Activated CD8-positive, alpha-beta memory T cell treated with anti-CD3 and anti-CD28 coated beads, Interleukin-2, amount 10 ng/mL, durations not matched to agents 7 days and 5 days (primary cell): ENCODE measurements around the gene NET1. TPM values are rescaled to one million over a fixed set of nuclear protein-coding genes. Genes with fewer than 3 reads are reported as not detected.
A peak's percentile ranks its signal among the peaks of the same experiment; 100 is the strongest.

Source experiments
- ATAC-seq: fragments of 150-1000 bp; cut with Tn5 transposase; one replicate; pipeline ENCODE4 v1.10.0; 2021; ENCODE audit warnings: moderate library complexity
- CTCF ChIA-PET: fragments of 350-600 bp; sonication (Branson Sonifier 250); formaldehyde crosslinking; loops from one replicate; lab custom pipeline; 2021; ENCODE audit warnings: antibody characterized with exemption; lab: Charles Lee
- DNase-seq: peaks from one replicate; pipeline ENCODE4 v3.0.0-alpha.2; 2020
- H3K27ac Mint-ChIP-seq: one replicate; pipeline ENCODE4 v1.8.0; 2021; ENCODE audit warnings: mild to moderate bottlenecking, mixed read lengths
- H3K27me3 Mint-ChIP-seq: one replicate; pipeline ENCODE4 v1.8.0; 2021; ENCODE audit warnings: mixed read lengths
- H3K36me3 Mint-ChIP-seq: one replicate; pipeline ENCODE4 v1.8.0; 2021; ENCODE audit warnings: mild to moderate bottlenecking, mixed read lengths
- H3K4me1 Mint-ChIP-seq: one replicate; pipeline ENCODE4 v1.8.0; 2021; ENCODE audit warnings: mixed read lengths
- H3K4me3 Mint-ChIP-seq: one replicate; pipeline ENCODE4 v1.8.0; 2021; ENCODE audit warnings: mild to moderate bottlenecking, moderate library complexity, mixed read lengths
- H3K9me3 Mint-ChIP-seq: one replicate; pipeline ENCODE4 v1.8.0; 2022; ENCODE audit warnings: low read depth, mixed read lengths
- total RNA-seq, 2 experiments: library from RNA; stranded (reverse); gene quantifications; one replicate each; pipeline ENCODE4 v1.2.3, GENCODE V29; 2021

The NET1 gene
- total RNA-seq, 2 experiments from 2014 or later, result 36.3 to 48.8 TPM

DNA sequence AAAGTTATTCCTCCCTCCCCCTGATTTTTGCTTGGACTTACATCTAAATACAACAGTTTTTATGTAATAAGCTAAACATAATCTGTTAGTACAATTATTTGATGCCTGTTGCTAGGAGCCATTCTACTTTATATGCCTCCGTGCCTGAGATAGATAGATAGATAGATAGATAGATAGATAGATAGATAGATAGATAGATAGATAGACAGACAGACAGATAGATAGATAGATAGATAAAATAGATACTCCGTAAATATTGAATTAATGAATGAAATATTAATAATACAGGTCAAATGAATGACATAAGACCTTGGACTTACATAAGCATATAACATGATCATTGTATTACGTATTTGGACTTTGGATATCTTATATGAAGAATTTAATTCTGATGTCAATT, 23.0 kb downstream of the NET1 start:
- H3K4me3 Mint-ChIP-seq, result no peak overlapping the region
- peaks cover 22% of the 10 kb centered on the region for H3K36me3 Mint-ChIP-seq
- no peak overlapping the region for H3K27ac Mint-ChIP-seq
- CTCF ChIA-PET, result interaction anchor here (0.8 to 5.8 kb wide), 10 partner anchors 9 to 621 kb away, joined by 3 to 47 read pairs (median 16); no protein-coding TSS in a partner anchor
- no peaks in the 10 kb centered on the region for H3K9me3 Mint-ChIP-seq
- ATAC-seq, result no peak
- DNase-seq, result no peak
- H3K4me1 Mint-ChIP-seq, result peaks cover 15% of the 10 kb centered on the region
- no peaks in the 10 kb centered on the region for H3K27me3 Mint-ChIP-seq

DNA sequence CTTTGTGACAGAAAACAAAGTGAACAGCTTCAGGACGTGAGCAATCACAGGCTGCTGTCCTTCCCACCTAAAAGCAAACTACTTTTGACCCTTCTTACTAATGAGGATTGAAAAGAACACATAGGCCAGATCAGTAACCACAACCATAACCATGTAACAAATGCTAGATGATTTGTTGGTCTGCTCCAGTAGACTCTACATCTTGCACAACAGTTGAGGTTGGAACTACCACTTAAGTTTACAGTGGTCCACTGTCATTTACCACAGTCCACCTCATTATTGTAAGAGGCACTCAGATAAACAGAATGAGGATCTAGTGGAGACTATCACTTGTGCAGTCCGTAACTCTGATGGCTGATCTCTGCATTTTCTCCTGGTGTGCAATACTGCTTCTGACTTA, 27.8 kb downstream of the NET1 start:
- Mint-ChIP-seq H3K27ac (no peak overlapping the region), H3K27me3 (no peaks in the 10 kb centered on the region), H3K36me3 (peaks cover 16% of the 10 kb centered on the region), H3K9me3 (no peaks in the 10 kb centered on the region), H3K4me1 (peaks cover 35% of the 10 kb centered on the region), H3K4me3 (no peak overlapping the region)
- DNase-seq (no peak), ATAC-seq (no peak)
- CTCF ChIA-PET, result interaction anchor here (1.8 to 11.5 kb wide), 3 partner anchors 183 to 590 kb away, joined by 4 to 189 read pairs (median 9); no protein-coding TSS in a partner anchor

DNA sequence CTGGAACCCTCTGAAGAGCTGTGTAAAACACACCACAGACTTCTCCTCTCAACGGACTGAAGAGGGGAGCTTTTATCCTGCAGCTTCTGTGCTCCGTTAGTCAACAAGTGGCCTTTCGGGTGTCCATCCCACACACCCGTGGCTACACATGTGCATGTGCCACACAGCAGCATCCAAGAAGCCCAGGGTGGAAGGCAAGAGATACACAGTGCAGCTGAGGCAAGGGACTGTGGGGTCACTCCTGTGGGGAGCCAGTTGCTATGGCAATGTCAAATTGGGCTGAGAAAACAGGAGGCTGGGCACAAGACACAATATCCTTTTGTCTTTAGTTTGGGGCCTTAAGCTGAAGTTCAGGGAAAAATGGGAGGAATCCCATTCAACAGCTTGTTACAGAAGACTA, 28.7 kb downstream of the NET1 start:
- Mint-ChIP-seq H3K27ac (no peak overlapping the region), H3K4me3 (no peak overlapping the region), H3K9me3 (no peaks in the 10 kb centered on the region), H3K36me3 (peaks cover 14% of the 10 kb centered on the region), H3K4me1 (peaks cover 39% of the 10 kb centered on the region), H3K27me3 (no peaks in the 10 kb centered on the region)
- DNase-seq (no peak), ATAC-seq (no peak)
- CTCF ChIA-PET, result interaction anchor here (0.7 to 11.5 kb wide), 6 partner anchors 29 to 591 kb away, joined by 3 to 189 read pairs (median 4); partner anchors contain the start of gene NET1

DNA sequence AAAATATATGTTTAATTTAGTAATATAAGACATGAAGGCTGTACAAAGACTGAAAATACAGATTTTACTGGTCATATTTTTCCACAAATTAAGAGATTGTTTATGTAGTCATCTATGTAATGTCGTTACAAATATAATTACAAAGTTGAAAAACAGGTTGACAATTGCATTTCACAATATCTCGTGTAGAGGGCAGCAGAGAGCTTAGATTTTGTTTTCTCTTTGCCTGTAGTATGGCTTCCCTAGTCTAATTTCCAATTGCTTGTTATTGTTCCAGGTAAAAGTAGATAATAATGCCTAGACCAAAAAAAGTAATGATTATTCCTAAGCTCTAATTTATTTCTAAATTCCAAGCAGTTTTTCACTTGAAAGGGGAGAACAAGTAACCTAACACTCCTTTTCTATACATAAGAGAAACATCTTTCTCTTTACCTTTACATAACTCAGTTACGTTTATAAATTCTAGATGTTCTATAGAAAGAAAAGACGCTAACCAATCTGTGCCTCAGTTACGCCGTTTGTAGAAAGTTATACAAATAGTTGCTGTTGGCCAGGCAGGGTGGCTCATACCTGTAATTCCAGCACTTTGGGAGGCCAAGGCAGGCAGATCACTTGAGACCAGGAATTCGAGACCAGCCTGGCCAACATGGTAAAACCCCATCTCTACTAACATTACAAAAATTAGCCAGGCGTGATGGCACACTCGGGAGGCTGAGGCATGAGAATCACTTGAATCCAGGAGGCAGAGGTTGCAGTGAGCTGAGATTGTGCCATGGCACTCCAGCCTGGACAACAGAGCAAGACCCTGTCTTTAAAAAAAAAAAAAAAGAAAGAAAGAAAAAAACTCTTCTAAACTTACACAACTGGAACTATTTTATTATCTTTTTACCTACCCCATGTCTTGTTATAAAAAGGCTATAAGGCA, 30.0 kb downstream of the NET1 start:
- DNase-seq (no peak), ATAC-seq (no peak)
- Mint-ChIP-seq H3K36me3 (peaks cover 17% of the 10 kb centered on the region), H3K27me3 (no peaks in the 10 kb centered on the region), H3K9me3 (no peaks in the 10 kb centered on the region), H3K27ac (peak overlapping the region; percentile 75), H3K4me1 (peaks cover 50% of the 10 kb centered on the region), H3K4me3 (no peak overlapping the region)
- CTCF ChIA-PET, result interaction anchor here (0.5 to 11.5 kb wide), 20 partner anchors 8 to 593 kb away, joined by 3 to 189 read pairs (median 3); no protein-coding TSS in a partner anchor

DNA sequence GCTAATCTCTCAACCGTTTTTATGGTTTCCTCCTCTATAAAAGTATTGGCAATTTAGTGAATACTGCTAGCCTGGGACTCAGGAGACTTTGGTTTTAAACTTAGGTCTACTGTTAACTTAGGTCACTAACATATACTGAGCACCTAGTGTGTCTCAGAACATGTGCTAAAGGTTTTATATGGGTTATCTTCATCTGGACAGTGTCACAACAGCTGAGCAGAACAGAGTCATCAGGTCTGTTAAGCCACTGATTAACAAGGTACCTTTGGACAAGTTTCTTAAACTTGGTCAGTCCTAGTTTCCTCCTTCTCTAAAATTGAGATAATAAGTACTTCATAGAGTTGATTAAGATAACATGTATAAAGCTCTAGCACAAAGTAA, 30.6 kb downstream of the NET1 start:
- peak overlapping the region; percentile 75 for H3K27ac Mint-ChIP-seq
- peaks cover 52% of the 10 kb centered on the region for H3K4me1 Mint-ChIP-seq
- H3K4me3 Mint-ChIP-seq, result no peak overlapping the region
- ATAC-seq (no peak), DNase-seq (no peak)
- no peaks in the 10 kb centered on the region for H3K27me3 Mint-ChIP-seq
- CTCF ChIA-PET, result interaction anchor here (0.5 to 11.5 kb wide), 14 partner anchors 8 to 594 kb away, joined by 3 to 189 read pairs (median 4); no protein-coding TSS in a partner anchor
- H3K9me3 Mint-ChIP-seq, result no peaks in the 10 kb centered on the region
- peaks cover 15% of the 10 kb centered on the region for H3K36me3 Mint-ChIP-seq

DNA sequence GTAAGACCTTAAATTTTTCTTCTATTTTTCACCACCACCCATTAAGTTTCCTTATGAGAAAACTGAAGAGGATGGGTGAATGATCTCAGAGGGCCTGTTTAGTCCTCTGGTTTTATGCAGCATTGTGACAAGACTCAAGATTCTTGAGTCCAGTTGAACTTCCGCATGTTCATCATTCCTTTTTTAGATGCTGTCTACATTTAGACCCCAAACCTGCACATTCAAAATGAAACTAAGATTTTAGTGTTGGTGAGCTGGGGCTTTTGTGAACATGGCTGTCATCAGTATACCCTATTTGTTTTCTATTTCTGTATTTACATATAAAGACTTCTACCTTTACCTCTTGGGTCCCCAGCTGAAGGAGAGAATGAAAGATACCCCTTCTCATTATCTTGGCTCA, 31.1 kb downstream of the NET1 start:
- DNase-seq, result no peak
- peaks cover 56% of the 10 kb centered on the region for H3K4me1 Mint-ChIP-seq

DNA sequence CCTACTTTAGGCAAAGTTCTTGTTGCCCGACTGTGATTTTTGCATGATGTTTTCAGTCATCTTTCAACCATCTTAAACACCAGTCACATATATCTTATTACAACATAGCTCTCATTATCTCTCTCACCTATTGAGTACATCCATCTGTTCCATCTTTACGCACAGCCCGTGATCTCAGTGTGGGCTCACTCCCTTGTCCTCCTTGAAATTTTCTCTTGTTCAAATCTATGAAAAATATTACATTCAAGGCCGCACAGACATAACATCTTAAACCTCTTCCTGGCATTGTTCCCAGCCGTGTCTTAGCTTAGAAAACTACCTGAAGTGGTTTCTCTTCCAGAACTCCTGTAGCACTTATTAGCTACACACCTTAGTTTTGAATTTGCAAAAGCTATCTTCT, 32.6 kb downstream of the NET1 start:
- peaks cover 67% of the 10 kb centered on the region for H3K4me1 Mint-ChIP-seq

More for the DNA sequence above, 31.1 kb downstream of the NET1 start:
- no peaks in the 10 kb centered on the region for H3K9me3 Mint-ChIP-seq
- peak overlapping the region; percentile 13 for H3K4me3 Mint-ChIP-seq
- H3K36me3 Mint-ChIP-seq, result peaks cover 15% of the 10 kb centered on the region
- peak overlapping the region; percentile 75 for H3K27ac Mint-ChIP-seq
- H3K27me3 Mint-ChIP-seq, result no peaks in the 10 kb centered on the region
- ATAC-seq, result peak; percentile 61
- CTCF ChIA-PET, result interaction anchor here (0.9 to 11.5 kb wide), 8 partner anchors 9 to 186 kb away, joined by 3 to 189 read pairs (median 14); no protein-coding TSS in a partner anchor

DNA sequence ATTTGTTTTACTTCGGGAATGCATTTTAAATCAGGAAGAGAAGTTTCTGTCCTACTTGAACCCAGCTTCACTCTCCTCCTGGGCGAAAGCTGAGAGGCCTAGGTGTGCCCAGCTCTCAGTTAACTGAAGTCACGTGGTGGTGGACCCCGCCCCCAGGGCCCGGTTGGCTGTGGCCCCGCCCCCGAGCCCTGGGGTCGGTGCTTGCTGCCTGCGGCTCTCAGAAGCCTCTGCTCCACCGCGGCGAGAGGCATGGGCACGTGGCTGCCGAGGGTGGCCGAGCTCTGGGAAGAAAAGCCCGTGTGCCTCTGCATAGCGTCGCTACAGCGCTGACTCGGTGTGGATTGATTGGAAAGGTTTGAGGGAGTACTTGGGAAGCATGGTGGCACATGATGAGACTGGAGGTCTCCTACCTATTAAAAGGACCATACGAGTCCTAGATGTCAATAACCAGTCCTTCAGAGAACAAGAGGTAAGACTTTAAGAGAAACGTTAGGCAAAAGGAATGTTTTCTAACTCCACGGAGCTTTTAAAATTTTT, 34.1 kb downstream of the NET1 start:
- ATAC-seq, result peak; percentile 46
- CTCF ChIA-PET, result interaction anchor here (1.9 to 11.5 kb wide), 5 partner anchors 12 to 597 kb away, joined by 5 to 189 read pairs (median 17); no protein-coding TSS in a partner anchor

More for the DNA sequence above, 32.6 kb downstream of the NET1 start:
- Mint-ChIP-seq H3K4me3 (no peak overlapping the region), H3K36me3 (peaks cover 20% of the 10 kb centered on the region), H3K27ac (no peak overlapping the region), H3K27me3 (no peaks in the 10 kb centered on the region), H3K9me3 (no peaks in the 10 kb centered on the region)
- CTCF ChIA-PET, result interaction anchor here (2.6 to 11.5 kb wide), 4 partner anchors 11 to 185 kb away, joined by 14 to 189 read pairs (median 18); no protein-coding TSS in a partner anchor
- no peak for DNase-seq
- ATAC-seq, result no peak

DNA sequence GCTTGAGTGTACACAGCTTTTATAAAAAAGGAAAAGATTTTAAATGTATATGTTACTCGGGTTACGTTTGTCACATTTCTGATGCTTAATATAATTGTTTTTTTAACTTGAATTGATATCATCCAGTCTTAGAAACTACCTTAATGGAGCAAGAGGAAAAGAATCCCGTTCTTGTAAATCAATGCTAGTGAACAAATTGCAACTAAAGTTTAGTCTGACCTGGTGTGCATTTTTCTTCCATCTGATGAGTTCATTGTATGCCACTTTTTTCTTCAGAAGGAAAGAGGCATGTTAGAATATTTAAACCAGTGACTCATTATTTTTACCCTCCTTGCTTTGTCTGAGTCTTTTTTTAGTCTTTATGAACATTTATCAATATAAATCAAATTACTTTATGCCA, 34.7 kb downstream of the NET1 start:
- CTCF ChIA-PET, result interaction anchor here (0.8 to 11.5 kb wide), 5 partner anchors 103 to 597 kb away, joined by 3 to 189 read pairs (median 8); no protein-coding TSS in a partner anchor
- Mint-ChIP-seq H3K36me3 (peaks cover 23% of the 10 kb centered on the region), H3K27me3 (no peaks in the 10 kb centered on the region), H3K4me1 (peaks cover 68% of the 10 kb centered on the region), H3K4me3 (peak overlapping the region; percentile 80), H3K27ac (peak overlapping the region; percentile 75), H3K9me3 (no peaks in the 10 kb centered on the region)
- DNase-seq (no peak), ATAC-seq (no peak)

More for the DNA sequence above, 34.1 kb downstream of the NET1 start:
- Mint-ChIP-seq H3K4me3 (peak overlapping the region; percentile 80), H3K9me3 (no peaks in the 10 kb centered on the region), H3K27me3 (no peaks in the 10 kb centered on the region), H3K4me1 (peaks cover 69% of the 10 kb centered on the region), H3K36me3 (peaks cover 21% of the 10 kb centered on the region), H3K27ac (peak overlapping the region; percentile 77)
- DNase-seq, result peak; percentile 82

DNA sequence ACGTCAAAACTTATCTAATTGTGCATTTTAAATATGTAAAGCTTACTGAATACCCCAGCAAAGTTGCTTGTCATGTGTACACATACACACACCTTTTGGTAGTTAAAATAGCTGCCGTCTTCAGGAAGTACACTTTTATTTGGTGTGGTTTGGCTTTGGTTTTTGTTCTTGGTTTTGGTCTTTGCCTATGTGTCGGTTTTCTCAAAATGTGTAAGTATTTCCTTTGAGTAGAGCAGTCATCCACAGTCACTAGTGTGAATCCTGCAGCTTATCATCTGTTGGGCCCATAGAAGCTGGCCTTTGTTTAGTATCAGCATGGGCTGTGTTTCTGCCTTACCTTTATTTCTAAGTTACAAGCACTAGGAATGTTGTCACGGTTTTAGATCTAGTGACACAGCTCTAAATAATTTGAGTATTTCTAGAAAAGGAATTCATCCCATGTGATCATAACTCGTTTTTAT, 35.3 kb downstream of the NET1 start:
- peak; percentile 57 for DNase-seq
- Mint-ChIP-seq H3K27me3 (no peaks in the 10 kb centered on the region), H3K36me3 (peaks cover 27% of the 10 kb centered on the region), H3K4me1 (peaks cover 62% of the 10 kb centered on the region), H3K9me3 (no peaks in the 10 kb centered on the region), H3K4me3 (peak overlapping the region; percentile 80), H3K27ac (peak overlapping the region; percentile 75)
- ATAC-seq, result peak; percentile 81
- CTCF ChIA-PET, result interaction anchor here (0.7 to 11.5 kb wide), 7 partner anchors 11 to 598 kb away, joined by 3 to 189 read pairs (median 5); no protein-coding TSS in a partner anchor

DNA sequence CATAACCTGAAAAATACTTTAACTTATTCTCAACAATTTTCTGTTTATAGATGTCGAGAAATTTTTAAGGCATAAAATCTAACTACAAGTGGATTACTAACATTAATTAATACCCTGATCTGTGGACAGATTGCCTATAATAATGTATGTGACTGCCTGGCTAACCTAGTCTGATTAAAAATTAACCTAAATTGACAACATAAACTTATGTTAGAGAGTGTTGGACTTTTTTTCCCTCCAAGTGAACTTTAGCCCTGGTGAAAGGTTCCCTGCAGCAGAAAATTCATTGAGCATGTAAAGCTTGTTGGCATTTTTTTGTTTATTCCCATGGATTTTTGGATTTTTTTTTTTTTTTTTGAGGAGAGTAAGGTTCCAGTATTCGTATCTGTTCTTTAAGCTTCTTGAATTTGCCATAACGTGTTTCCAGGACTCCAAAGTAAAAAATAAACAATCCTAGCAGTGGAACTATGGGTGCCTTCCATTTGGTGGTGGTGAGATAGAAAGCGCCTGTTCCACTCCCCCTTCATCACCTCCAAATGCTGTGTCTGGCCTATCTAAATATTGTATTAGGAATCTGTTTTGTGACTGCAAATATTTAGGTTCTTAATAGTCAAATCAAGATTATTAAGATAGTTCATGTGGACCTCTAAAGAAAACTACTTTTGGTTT, 36.1 kb downstream of the NET1 start:
- no peaks in the 10 kb centered on the region for H3K27me3 Mint-ChIP-seq
- CTCF ChIA-PET, result interaction anchor here (0.7 to 11.5 kb wide), 6 partner anchors 12 to 599 kb away, joined by 3 to 189 read pairs (median 6); no protein-coding TSS in a partner anchor
- no peak for ATAC-seq
- peak overlapping the region; percentile 17 for H3K4me3 Mint-ChIP-seq
- H3K27ac Mint-ChIP-seq, result no peak overlapping the region
- no peaks in the 10 kb centered on the region for H3K9me3 Mint-ChIP-seq
- H3K4me1 Mint-ChIP-seq, result peaks cover 55% of the 10 kb centered on the region
- DNase-seq, result no peak
- H3K36me3 Mint-ChIP-seq, result peaks cover 35% of the 10 kb centered on the region

DNA sequence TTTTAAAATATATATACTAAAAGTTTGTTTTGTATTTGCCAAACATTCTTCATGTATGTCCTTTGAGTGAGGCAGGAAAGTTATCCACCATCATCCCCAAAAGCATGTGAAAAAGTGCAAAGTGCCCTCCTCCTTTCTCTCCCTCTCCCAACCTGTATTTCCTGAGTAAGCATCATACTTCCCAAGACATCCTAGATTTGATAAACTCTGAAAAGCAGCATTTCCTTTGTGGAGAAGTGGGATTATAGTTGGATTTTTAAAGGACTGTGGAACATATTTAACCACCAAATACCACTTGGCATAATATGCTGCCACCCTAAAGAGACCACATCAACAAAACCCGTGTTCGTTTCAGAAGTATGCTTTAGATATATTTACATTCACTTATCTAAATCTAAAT, 36.9 kb downstream of the NET1 start:
- H3K4me1 Mint-ChIP-seq, result peaks cover 47% of the 10 kb centered on the region
- H3K36me3 Mint-ChIP-seq, result peaks cover 41% of the 10 kb centered on the region
- no peak overlapping the region for H3K27ac Mint-ChIP-seq
- H3K4me3 Mint-ChIP-seq, result no peak overlapping the region
- CTCF ChIA-PET, result interaction anchor here (3.3 kb wide), 1 partner anchor 180 kb away, joined by 17 read pairs; no protein-coding TSS in a partner anchor
- H3K9me3 Mint-ChIP-seq, result no peaks in the 10 kb centered on the region
- ATAC-seq (no peak), DNase-seq (no peak)
- H3K27me3 Mint-ChIP-seq, result no peaks in the 10 kb centered on the region
